K562 (cell line): ENCODE data around the gene VPS41. TPM values are rescaled to one million over a fixed set of nuclear protein-coding genes. Genes with fewer than 3 reads are reported as not detected.

Experiments used
- CSDE1 ChIP-seq, 2 experiments: fragments of 450-650 bp; IDR thresholded peaks; 2 replicates each; pipeline ENCODE4 v1.6.1; 2016; ENCODE audit warnings: mild to moderate bottlenecking in 1 of 2
- ESRRA ChIP-seq: fragments of 450-650 bp; IDR thresholded peaks from 2 replicates; pipeline ENCODE4 v1.6.1; 2014; ENCODE audit warnings: low read depth, mild to moderate bottlenecking, moderate library complexity, borderline replicate concordance
- GTF2B ChIP-seq: IDR thresholded peaks from 2 replicates; pipeline ENCODE4 v1.6.1; 2011; ENCODE audit not compliant: insufficient read length; ENCODE audit errors: extremely low read depth
- JUN ChIP-seq, 2 experiments: sonication (generic) in 1 of 2; formaldehyde crosslinking in 1 of 2; IDR thresholded peaks; 2 replicates each; pipeline versions ENCODE4 v1.6.1 to v1.8.0; 2012 to 2022; ENCODE audit warnings: borderline replicate concordance in 2 of 2, mild to moderate bottlenecking in 2 of 2, improper control_type of control experiment in 1 of 2, low read depth in 1 of 2, low read length in 1 of 2, missing genetic modification reagents in 1 of 2
- KDM1A ChIP-seq, 2 experiments: fragments of 450-650 bp; IDR thresholded peaks; 2 replicates each; pipeline ENCODE4 v1.6.1; 2016; ENCODE audit warnings: mild to moderate bottlenecking in 2 of 2
- MXI1 ChIP-seq: IDR thresholded peaks from 2 replicates; pipeline ENCODE4 v1.6.1; 2011; ENCODE audit warnings: low read depth, mild to moderate bottlenecking, improper control_type of control experiment, low read length
- NFXL1 ChIP-seq: fragments of 450-650 bp; formaldehyde crosslinking; IDR thresholded peaks from 2 replicates; pipeline ENCODE4 v1.4.0; 2021; ENCODE audit warnings: mild to moderate bottlenecking
- PHF21A ChIP-seq: fragments of 450-650 bp; IDR thresholded peaks from 2 replicates; pipeline ENCODE4 v1.6.1; 2017; ENCODE audit warnings: low read depth, borderline replicate concordance
- POLR3A ChIP-seq: IDR thresholded peaks from 2 replicates; pipeline ENCODE4 v1.6.1; 2011; ENCODE audit warnings: borderline replicate concordance, mild to moderate bottlenecking, moderate library complexity; ENCODE audit not compliant: insufficient read length, insufficient read depth; ENCODE audit errors: extremely low read depth
- PREB ChIP-seq: sonication (generic); formaldehyde crosslinking; IDR thresholded peaks from 2 replicates; pipeline ENCODE4 v1.8.1; 2023; ENCODE audit warnings: mild to moderate bottlenecking, missing genetic modification reagents
- SPI1 ChIP-seq: IDR thresholded peaks from 2 replicates; pipeline ENCODE4 v1.6.1; 2011; ENCODE audit warnings: low read depth, low read length, control low read depth, borderline replicate concordance
- TAF1 ChIP-seq: IDR thresholded peaks from 2 replicates; pipeline ENCODE4 v1.6.1; 2011; ENCODE audit warnings: mild to moderate bottlenecking, low read length, moderate library complexity; ENCODE audit not compliant: insufficient read depth, control insufficient read depth, severe bottlenecking; ENCODE audit errors: extremely low read depth
- THAP12 ChIP-seq: fragments of 250-450 bp; sonication (Bioruptor Pico); IDR thresholded peaks from 2 replicates; pipeline ENCODE4 v1.9.0; 2021; ENCODE audit warnings: mild to moderate bottlenecking, inconsistent platforms
- YBX1 ChIP-seq: fragments of 450-650 bp; IDR thresholded peaks from 2 replicates; pipeline ENCODE4 v1.7.1; 2016; ENCODE audit warnings: mild to moderate bottlenecking
- ZBTB12 ChIP-seq: fragments of 250-450 bp; sonication (Bioruptor Pico); IDR thresholded peaks from 2 replicates; pipeline ENCODE4 v1.4.0; 2020
- ZNF277 ChIP-seq: fragments of 250-450 bp; sonication (Bioruptor Pico); IDR thresholded peaks from 2 replicates; pipeline ENCODE4 v1.8.0; 2022; ENCODE audit warnings: inconsistent platforms, mild to moderate bottlenecking, moderate library complexity, borderline replicate concordance
- ZNF347 ChIP-seq: fragments of 450-650 bp; formaldehyde crosslinking; IDR thresholded peaks from 2 replicates; pipeline ENCODE4 v1.4.0; 2020; ENCODE audit warnings: low read depth, mild to moderate bottlenecking, moderate library complexity
- ZNF639 ChIP-seq, 2 experiments: fragments of 200-800 bp in 1 of 2; sonication (Bioruptor generic) in 1 of 2; sonication (generic) in 1 of 2; formaldehyde crosslinking in 1 of 2; IDR thresholded peaks in 1 of 2; conservative IDR thresholded peaks in 1 of 2; 2 replicates each; pipeline versions ENCODE4 v1.5.0 to v1.6.1; 2016 to 2020; ENCODE audit warnings: missing compliant biosample characterization in 1 of 2, missing genetic modification characterization in 1 of 2, missing genetic modification reagents in 1 of 2
- polyA plus RNA-seq, 8 experiments: library from polyadenylated mRNA; depleted of rRNA in 4 of 8; stranded (reverse) in 5 of 8; unstranded in 3 of 8; fragments of >200 nt; fragmentation: Nextera tagmentation in 2 of 8; fragmentation: Illumina TruSeq in 1 of 8; extraction: Ambion mirVana in 2 of 8; extraction: Trizol in 1 of 8; gene quantifications; 2 replicates each; pipeline versions ENCODE4 v1.2.1 to v1.2.3, GENCODE V29; 2011 to 2014; ENCODE audit warnings: inconsistent platforms in 1 of 8, missing spikeins in 1 of 8
- total RNA-seq, 7 experiments: library from RNA; depleted of rRNA in 6 of 7; stranded (reverse); fragments of >200 nt in 6 of 7; fragmentation: Illumina TruSeq in 2 of 7; extraction: Trizol in 2 of 7; gene quantifications; 2 replicates each; pipeline versions ENCODE4 v1.2.1 to v1.2.3, GENCODE V29; 2011 to 2021; ENCODE audit warnings: low replicate concordance in 1 of 7

The VPS41 gene
- total and polyA plus RNA-seq, 9 of the 15 experiments (the other 6 are each of a cell fraction or from before 2014, with no cell fraction given) = 17.7 to 46.8 (median 32.1) TPM

GRCh38 chr7:38908759-38909335, at the start of gene VPS41 (continued):
- peak; percentile 37; the same call in 1 of the 2 replicates for TF ChIP-seq JUN (IDR thresholded peaks at IDR 0.05; ENCODE audit: borderline replicate concordance, low read depth, low read length)
- no peak for TF ChIP-seq JUN (CRISPR knock-in tag; IDR thresholded peaks at IDR 0.05; ENCODE audit: borderline replicate concordance)
- TF ChIP-seq ZNF277 (CRISPR knock-in tag) = no peak
- no peak for TF ChIP-seq NFXL1 (CRISPR knock-in tag)
- TF ChIP-seq MXI1 = no peak
- TF ChIP-seq SPI1 = peak; percentile 53; the same call in 1 of the 2 replicates
- no peak for TF ChIP-seq KDM1A (IDR thresholded peaks at IDR 0.05)
- no peak for TF ChIP-seq ZNF347
- TF ChIP-seq YBX1 = no peak
- no peak for TF ChIP-seq PREB
- TF ChIP-seq PHF21A = no peak
- TF ChIP-seq ZBTB12 = no peak
- peak; percentile 81 for TF ChIP-seq TAF1
- TF ChIP-seq CSDE1 (IDR thresholded peaks at IDR 0.05) = no peak
- peak; percentile 57; the same call in 1 of the 2 replicates for TF ChIP-seq ESRRA
- no peak for TF ChIP-seq POLR3A
- no peak for TF ChIP-seq THAP12 (CRISPR knock-in tag)
- TF ChIP-seq ZNF639 (CRISPR knock-in tag; conservative IDR thresholded peaks at IDR 0.05 in 1 of 2, IDR thresholded peaks at IDR 0.05 in 1 of 2) = no peak
- no peak for TF ChIP-seq GTF2B
